ENCODE measurements around the gene MCM8. TPM values are rescaled to one million over a fixed set of nuclear protein-coding genes. Genes with fewer than 3 reads are reported as not detected.

The MCM8 gene
- 4.3 TPM for total RNA-seq (ENCODE audit: insufficient read depth, low replicate concordance)

GRCh38 chr20:5950271-5951031 lies at the start of gene MCM8, which contains the start of gene TRMT6:
Gene MCM8, plus strand, starts transcription at chr20:5950652. Its CDS starts 1,364 bp downstream, at chr20:5952016.
Gene TRMT6, minus strand, starts transcription at chr20:5950533. Its CDS starts 128 bp downstream, at chr20:5950405.
- peak; percentile 98 for DNase-seq (ENCODE audit: low spot score)

- no peak for DNase-seq (ENCODE audit: low spot score)
Observed at GRCh38 chr20:5900908-5901307, 49.5 kb upstream of the MCM8 start.

GRCh38 chr20:5908981-5909380 lies 41.5 kb upstream of the MCM8 start:
- no peak for DNase-seq (ENCODE audit: low spot score)

- no peak for DNase-seq (ENCODE audit: low spot score)
Observed at GRCh38 chr20:5910186-5910585, 40.3 kb upstream of the MCM8 start.

- DNase-seq (ENCODE audit: low spot score): no peak
Observed at GRCh38 chr20:5913166-5913565, 37.3 kb upstream of the MCM8 start.

- no peak for DNase-seq (ENCODE audit: low spot score)
Observed at GRCh38 chr20:5914859-5915258, 35.6 kb upstream of the MCM8 start.

- DNase-seq (ENCODE audit: low spot score): peak; percentile 67
Observed at GRCh38 chr20:5918856-5919625, 31.4 kb upstream of the MCM8 start.

GRCh38 chr20:5919626-5920544 lies 30.6 kb upstream of the MCM8 start:
- no peak for DNase-seq (ENCODE audit: low spot score)

GRCh38 chr20:5920581-5920980 lies 29.9 kb upstream of the MCM8 start:
- DNase-seq (ENCODE audit: low spot score): no peak

GRCh38 chr20:5923493-5923892 lies 27.0 kb upstream of the MCM8 start:
- no peak for DNase-seq (ENCODE audit: low spot score)

- DNase-seq (ENCODE audit: low spot score): peak; percentile 65
Observed at GRCh38 chr20:5925551-5925950, 24.9 kb upstream of the MCM8 start.

- DNase-seq (ENCODE audit: low spot score): no peak
Observed at GRCh38 chr20:5927749-5928462, 22.5 kb upstream of the MCM8 start.

- no peak for DNase-seq (ENCODE audit: low spot score)
Observed at GRCh38 chr20:5928836-5929715, 21.4 kb upstream of the MCM8 start.

- no peak for DNase-seq (ENCODE audit: low spot score)
Observed at GRCh38 chr20:5931411-5931810, 19.0 kb upstream of the MCM8 start.

GRCh38 chr20:5932796-5933195 lies 17.7 kb upstream of the MCM8 start:
- no peak for DNase-seq (ENCODE audit: low spot score)

GRCh38 chr20:5933802-5934436 lies 16.5 kb upstream of the MCM8 start:
- no peak for DNase-seq (ENCODE audit: low spot score)

- no peak for DNase-seq (ENCODE audit: low spot score)
Observed at GRCh38 chr20:5935384-5935783, 15.1 kb upstream of the MCM8 start.

- DNase-seq (ENCODE audit: low spot score): no peak
Observed at GRCh38 chr20:5936238-5936637, 14.2 kb upstream of the MCM8 start.

GRCh38 chr20:5938456-5939029 lies 11.9 kb upstream of the MCM8 start:
- DNase-seq (ENCODE audit: low spot score): no peak
